Keratinocyte (primary cell): ENCODE results near the gene UNG. TPM values are rescaled to one million over a fixed set of nuclear protein-coding genes. Genes with fewer than 3 reads are reported as not detected.

ENCODE experiments used
- DNase-seq: peaks from one replicate; pipeline ENCODE4 v3.0.0-alpha.2; 2011; ENCODE audit warnings: low read depth, missing footprints, low spot score
- FAIRE-seq: peaks from 2 replicates; lab custom pipeline; 2011; peaks lifted over from hg19 to GRCh38; lab: Jason Lieb, UNC
- H2AFZ ChIP-seq: 2 replicates; pipeline ENCODE4 v1.6.0; 2012; ENCODE audit warnings: low read length, control low read depth, inconsistent platforms; ENCODE audit not compliant: control insufficient read depth
- H3K27ac ChIP-seq: 2 replicates; pipeline ENCODE4 v1.5.1; 2011; ENCODE audit warnings: low read length; ENCODE audit not compliant: control insufficient read depth, insufficient read depth
- H3K27me3 ChIP-seq: 3 replicates; pipeline ENCODE4 v1.6.0; 2011; ENCODE audit warnings: low read length; ENCODE audit not compliant: control insufficient read depth, insufficient read depth; ENCODE audit errors: extremely low read depth
- H3K36me3 ChIP-seq, 2 experiments: 2 replicates in 1 of 2; 3 replicates in 1 of 2; pipeline ENCODE4 v1.5.1; 2011; ENCODE audit warnings: low read length in 2 of 2, mild to moderate bottlenecking in 1 of 2; ENCODE audit not compliant: control insufficient read depth in 2 of 2, insufficient read depth in 2 of 2; ENCODE audit errors: extremely low read depth in 1 of 2
- H3K4me1 ChIP-seq: 3 replicates; pipeline ENCODE4 v1.5.1; 2011; ENCODE audit warnings: low read length; ENCODE audit not compliant: control insufficient read depth, insufficient read depth; ENCODE audit errors: extremely low read depth
- H3K4me2 ChIP-seq: 3 replicates; pipeline ENCODE4 v1.6.0; 2011; ENCODE audit warnings: low read depth, low read length; ENCODE audit not compliant: control insufficient read depth, insufficient read depth; ENCODE audit errors: extremely low read depth
- H3K4me3 ChIP-seq, 3 experiments: fragments of 200-600 bp in 1 of 3; sonication (generic) in 1 of 3; 2 replicates in 2 of 3; 3 replicates in 1 of 3; pipeline ENCODE4 v1.5.1; 2011 to 2016; ENCODE audit warnings: low read length in 3 of 3, mild to moderate bottlenecking in 3 of 3, control low read depth in 2 of 3, inconsistent platforms in 1 of 3, low read depth in 1 of 3, mixed read lengths in 1 of 3, mixed run types in 1 of 3, moderate library complexity in 1 of 3; ENCODE audit not compliant: control insufficient read depth in 2 of 3, insufficient read depth in 2 of 3; ENCODE audit errors: extremely low read depth in 1 of 3
- H3K79me2 ChIP-seq: 2 replicates; pipeline ENCODE4 v1.6.0; 2012; ENCODE audit warnings: low read length; ENCODE audit not compliant: control insufficient read depth, insufficient read depth
- H3K9ac ChIP-seq: 3 replicates; pipeline ENCODE4 v1.6.0; 2011; ENCODE audit warnings: low read length; ENCODE audit not compliant: control insufficient read depth, insufficient read depth; ENCODE audit errors: extremely low read depth
- H3K9me1 ChIP-seq: 3 replicates; pipeline ENCODE4 v1.6.0; 2011; ENCODE audit warnings: low read length; ENCODE audit not compliant: control insufficient read depth, insufficient read depth; ENCODE audit errors: extremely low read depth
- H3K9me3 ChIP-seq: 2 replicates; pipeline ENCODE4 v1.5.1; 2012; ENCODE audit warnings: low read depth, low read length; ENCODE audit not compliant: control insufficient read depth
- H4K20me1 ChIP-seq: 3 replicates; pipeline ENCODE4 v1.6.0; 2011; ENCODE audit warnings: low read length; ENCODE audit not compliant: control insufficient read depth, insufficient read depth; ENCODE audit errors: extremely low read depth
- EZH2 ChIP-seq: IDR thresholded peaks from one replicate; pipeline ENCODE4 v1.6.1; 2012; ENCODE audit warnings: inconsistent platforms, mild to moderate bottlenecking, low read length, moderate library complexity
- dilution Hi-C: fragments of 300-500 bp; cut with MboI; formaldehyde crosslinking; loops from one replicate; pipeline ENCODE4 v1.7.0; 2020; ENCODE audit warnings: low sequenced_read_pairs; ENCODE audit not compliant: extremely low pct_ligation_motif_present
- polyA plus RNA-seq, 5 experiments: library from polyadenylated mRNA; depleted of rRNA in 3 of 5; stranded (reverse) in 3 of 5; stranded (forward) in 1 of 5; unstranded in 1 of 5; fragments of >200 nt; gene quantifications; 1 replicate in 1 of 5; 2 replicates in 3 of 5; 3 replicates in 1 of 5; pipeline versions ENCODE4 v1.2.1 to v1.2.3, GENCODE V29; 2011 to 2012; ENCODE audit warnings: missing spikeins in 2 of 5, low read depth in 1 of 5, low replicate concordance in 1 of 5
- TF ChIP-seq, protein P1 (sequence below), 3 experiments: IDR thresholded peaks in 1 of 3; conservative IDR thresholded peaks in 1 of 3; optimal IDR thresholded peaks in 1 of 3; 2 replicates in 2 of 3; 3 replicates in 1 of 3; pipeline versions ENCODE3 to v1.5.1; 2011; ENCODE audit warnings: low read length in 3 of 3, mild to moderate bottlenecking in 3 of 3, moderate library complexity in 2 of 3, control low read depth in 1 of 3, inconsistent platforms in 1 of 3; ENCODE audit not compliant: insufficient read depth in 2 of 3; ENCODE audit errors: extremely low read depth in 1 of 3

The UNG gene
- polyA plus RNA-seq, 1 donor (not counting 4 experiments of a cell fraction or from before 2014, with no cell fraction given) = 26.3 TPM

DNA sequence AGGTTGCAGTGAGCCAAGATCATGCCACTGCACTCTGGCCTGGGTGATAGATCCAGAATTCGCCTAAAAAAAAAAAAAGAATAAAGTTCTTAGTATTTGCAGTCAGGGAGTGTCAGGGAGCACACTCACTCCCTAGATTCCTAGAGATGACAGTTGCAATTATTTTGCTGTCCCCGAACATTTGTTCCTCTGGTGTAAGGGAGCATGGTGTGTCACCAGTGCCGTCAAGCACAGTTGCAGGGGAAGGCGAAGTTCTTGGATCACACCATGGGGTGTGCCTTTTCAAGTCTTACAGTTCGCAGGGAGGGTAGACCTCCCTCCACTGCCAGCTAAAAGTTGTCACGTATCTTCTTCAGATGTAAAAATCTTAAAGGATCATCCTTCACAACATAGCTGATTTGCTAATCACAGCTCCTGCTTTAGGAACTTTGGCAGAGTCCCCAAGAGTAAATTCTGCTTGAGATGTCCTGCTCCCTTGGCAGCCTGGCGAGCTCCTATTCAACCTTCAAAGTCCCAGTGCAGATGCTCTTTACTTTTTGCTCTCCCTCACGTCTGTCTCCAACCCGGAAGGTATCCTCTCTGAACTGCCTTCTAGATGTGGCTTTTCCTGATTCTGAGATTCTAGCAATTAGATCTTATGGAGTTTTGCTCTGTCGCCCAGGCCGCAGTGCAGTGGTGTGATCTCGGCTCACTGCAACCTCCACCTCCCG, 30.3 kb downstream of the UNG start:
- Histone ChIP-seq H3K9me1 (no peaks in the 10 kb centered on the region), H3K27ac (no peak overlapping the region), H3K9ac (no peak overlapping the region), H2AFZ (no peak overlapping the region), H3K4me3 (no peak overlapping the region), H3K79me2 (no peaks in the 10 kb centered on the region), H4K20me1 (no peaks in the 10 kb centered on the region), H3K36me3 (no peaks in the 10 kb centered on the region), H3K27me3 (peaks cover 4% of the 10 kb centered on the region), H3K4me2 (no peak overlapping the region), H3K9me3 (no peaks in the 10 kb centered on the region), H3K4me1 (no peaks in the 10 kb centered on the region)
- DNase-seq (no peak), FAIRE-seq (no peak)
- TF ChIP-seq EZH2 = no peak
- TF ChIP-seq, protein P1, sequence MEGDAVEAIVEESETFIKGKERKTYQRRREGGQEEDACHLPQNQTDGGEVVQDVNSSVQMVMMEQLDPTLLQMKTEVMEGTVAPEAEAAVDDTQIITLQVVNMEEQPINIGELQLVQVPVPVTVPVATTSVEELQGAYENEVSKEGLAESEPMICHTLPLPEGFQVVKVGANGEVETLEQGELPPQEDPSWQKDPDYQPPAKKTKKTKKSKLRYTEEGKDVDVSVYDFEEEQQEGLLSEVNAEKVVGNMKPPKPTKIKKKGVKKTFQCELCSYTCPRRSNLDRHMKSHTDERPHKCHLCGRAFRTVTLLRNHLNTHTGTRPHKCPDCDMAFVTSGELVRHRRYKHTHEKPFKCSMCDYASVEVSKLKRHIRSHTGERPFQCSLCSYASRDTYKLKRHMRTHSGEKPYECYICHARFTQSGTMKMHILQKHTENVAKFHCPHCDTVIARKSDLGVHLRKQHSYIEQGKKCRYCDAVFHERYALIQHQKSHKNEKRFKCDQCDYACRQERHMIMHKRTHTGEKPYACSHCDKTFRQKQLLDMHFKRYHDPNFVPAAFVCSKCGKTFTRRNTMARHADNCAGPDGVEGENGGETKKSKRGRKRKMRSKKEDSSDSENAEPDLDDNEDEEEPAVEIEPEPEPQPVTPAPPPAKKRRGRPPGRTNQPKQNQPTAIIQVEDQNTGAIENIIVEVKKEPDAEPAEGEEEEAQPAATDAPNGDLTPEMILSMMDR (optimal IDR thresholded peaks at IDR 0.05 in 1 of 3, IDR thresholded peaks at IDR 0.05 in 1 of 3, conservative IDR thresholded peaks at IDR 0.05 in 1 of 3; ENCODE audit: extremely low read depth in 1 of 3, insufficient read depth in 2 of 3, low read length in 3 of 3) = no peak
- dilution Hi-C loops = no loop called here

DNA sequence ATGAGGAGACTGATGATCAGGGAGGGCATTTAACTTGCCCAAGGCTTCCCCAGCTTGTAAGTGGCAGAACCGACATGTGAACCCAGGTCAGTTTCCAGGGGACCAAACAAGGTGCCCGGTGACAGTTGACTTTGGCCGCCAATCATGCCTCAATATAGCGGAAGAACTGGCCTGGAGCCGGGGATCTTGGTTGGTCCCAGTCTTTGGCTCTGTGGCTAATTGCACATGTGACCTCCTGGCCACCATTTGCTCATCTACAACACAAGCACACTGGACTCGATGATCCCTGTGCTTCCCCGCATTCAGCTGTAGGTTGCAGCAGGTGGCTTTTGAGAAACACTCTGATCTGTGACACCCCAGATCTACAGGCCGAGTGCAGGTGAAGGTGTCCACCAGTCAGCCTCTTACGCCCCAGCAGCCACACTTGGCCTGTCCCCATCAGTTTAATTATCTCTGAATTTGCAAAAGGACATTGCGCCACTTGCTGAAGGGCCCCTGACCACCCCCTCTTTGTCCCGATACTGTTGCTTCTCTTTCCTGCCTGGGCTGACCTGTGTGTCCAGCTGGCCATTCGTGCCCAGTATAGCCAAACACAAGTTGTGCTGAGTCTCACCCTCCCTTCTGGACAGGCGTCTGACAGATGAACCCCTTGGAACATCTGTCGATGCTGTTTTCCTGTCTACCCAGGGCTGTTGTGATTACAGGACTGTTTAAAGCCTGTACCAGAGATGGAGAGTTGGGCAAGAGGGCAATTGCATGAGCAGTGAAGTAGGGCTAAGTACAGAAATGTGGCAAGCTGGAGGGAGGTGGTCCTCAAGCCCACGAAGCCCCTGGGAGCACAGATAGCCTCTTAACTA, 33.1 kb downstream of the UNG start:
- no peak overlapping the region for H3K9ac ChIP-seq
- no peaks in the 10 kb centered on the region for H3K79me2 ChIP-seq
- H3K27ac ChIP-seq = no peak overlapping the region
- H3K4me2 ChIP-seq = no peak overlapping the region
- no peaks in the 10 kb centered on the region for H3K9me1 ChIP-seq
- no peak for TF ChIP-seq EZH2
- TF ChIP-seq, protein P1 (optimal IDR thresholded peaks at IDR 0.05 in 1 of 3, IDR thresholded peaks at IDR 0.05 in 1 of 3, conservative IDR thresholded peaks at IDR 0.05 in 1 of 3; ENCODE audit: extremely low read depth in 1 of 3, insufficient read depth in 2 of 3, low read length in 3 of 3) = no peak
- no peak overlapping the region for H2AFZ ChIP-seq
- FAIRE-seq (no peak), DNase-seq (no peak)
- H3K27me3 ChIP-seq = peaks cover 6% of the 10 kb centered on the region
- H4K20me1 ChIP-seq = no peaks in the 10 kb centered on the region
- no peaks in the 10 kb centered on the region for H3K4me1 ChIP-seq
- H3K9me3 ChIP-seq = no peaks in the 10 kb centered on the region
- no peak overlapping the region for H3K4me3 ChIP-seq
- no peaks in the 10 kb centered on the region for H3K36me3 ChIP-seq
- dilution Hi-C loops = no loop called here
